Endothelial cell of hepatic sinusoid (primary cell): ENCODE data around the gene RSBN1L.

Experiments used
- in situ Hi-C: cut with HindIII; loops from 2 replicates; pipeline ENCODE4 v1.10.0; 2017; ENCODE audit warnings: low sequenced_read_pairs

Gene RSBN1L

GRCh38 chr7:77727936-77728701 is 31.9 kb downstream of the RSBN1L start:
- in situ Hi-C loops, result no loop called here

DNA sequence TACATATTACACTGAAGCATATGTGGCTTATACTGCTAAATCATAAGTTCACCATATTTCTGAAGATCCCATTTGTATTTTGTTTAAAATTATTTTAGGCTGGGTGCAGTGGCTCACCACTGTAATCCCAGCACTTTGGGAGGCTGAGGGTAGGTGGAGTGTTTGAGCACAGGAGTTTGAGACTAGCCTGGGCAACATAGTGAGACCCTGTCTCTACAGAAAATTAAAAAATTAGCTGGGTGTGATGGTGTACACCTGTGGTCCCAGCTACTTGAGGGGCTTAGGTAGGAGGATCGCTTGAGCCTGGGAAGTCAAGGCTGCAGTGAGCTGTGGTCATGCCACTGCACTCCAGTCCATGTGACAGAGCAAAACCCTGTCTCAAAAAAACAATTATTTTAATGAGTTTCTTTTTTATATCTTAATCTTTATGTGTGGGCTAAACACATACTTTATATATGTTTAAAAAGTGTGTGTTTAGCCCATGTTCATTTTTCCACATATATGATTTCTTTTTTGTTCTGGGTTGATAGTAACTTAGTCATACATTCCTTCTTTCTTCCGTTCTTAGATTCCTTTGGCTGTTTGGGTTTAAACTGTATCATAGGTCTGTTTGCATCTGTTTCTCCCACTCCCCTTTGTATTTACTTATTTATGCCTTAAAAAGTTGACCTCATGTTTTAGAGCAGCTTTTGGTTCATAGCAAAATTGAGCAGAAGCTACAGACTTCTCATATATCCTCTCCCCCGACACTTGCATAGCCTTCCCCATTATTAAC is 33.5 kb downstream of the RSBN1L start:
- in situ Hi-C loops, result no loop called here

DNA sequence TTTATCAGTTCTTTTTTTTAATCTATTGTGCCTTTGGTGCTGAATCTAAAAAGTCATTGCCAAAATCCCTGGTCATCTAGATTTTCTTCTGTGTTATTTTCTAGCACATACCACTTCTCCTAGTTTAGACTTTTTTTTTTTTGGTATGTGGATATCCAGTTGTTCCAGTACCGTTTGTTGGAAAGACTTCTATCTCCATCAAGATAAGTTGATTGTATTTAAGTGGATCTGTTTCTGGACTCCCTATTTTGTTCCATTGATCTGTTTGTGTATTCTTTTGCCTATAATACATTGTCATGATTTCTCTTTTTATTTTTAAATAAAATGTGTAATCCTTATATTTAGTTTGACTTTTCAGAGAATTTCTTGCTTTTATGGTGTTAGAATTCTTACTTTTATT is 35.5 kb downstream of the RSBN1L start:
- in situ Hi-C loops, result no loop called here

- in situ Hi-C loops, result no loop called here
Observed at GRCh38 chr7:77734659-77735421, 38.6 kb downstream of the RSBN1L start.

DNA sequence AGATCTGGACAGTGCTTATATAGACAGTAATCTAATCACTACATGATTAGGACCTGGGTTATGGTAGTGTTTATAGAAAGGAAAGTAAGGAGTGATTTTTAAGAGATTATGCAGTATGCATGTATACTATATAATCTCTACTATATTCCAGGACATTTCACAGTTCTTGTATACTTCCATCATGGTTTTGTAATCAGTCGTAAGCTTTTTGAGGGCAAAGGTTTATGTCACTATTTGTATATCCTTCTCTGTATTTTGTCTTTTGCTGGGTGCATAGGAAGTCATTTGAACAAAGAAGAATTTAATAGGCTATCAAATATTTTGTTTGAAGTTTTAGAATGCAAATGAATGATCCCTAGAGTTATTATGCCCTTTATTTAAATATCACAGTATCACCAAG is 39.2 kb downstream of the RSBN1L start:
- in situ Hi-C loops, result no loop called here

DNA sequence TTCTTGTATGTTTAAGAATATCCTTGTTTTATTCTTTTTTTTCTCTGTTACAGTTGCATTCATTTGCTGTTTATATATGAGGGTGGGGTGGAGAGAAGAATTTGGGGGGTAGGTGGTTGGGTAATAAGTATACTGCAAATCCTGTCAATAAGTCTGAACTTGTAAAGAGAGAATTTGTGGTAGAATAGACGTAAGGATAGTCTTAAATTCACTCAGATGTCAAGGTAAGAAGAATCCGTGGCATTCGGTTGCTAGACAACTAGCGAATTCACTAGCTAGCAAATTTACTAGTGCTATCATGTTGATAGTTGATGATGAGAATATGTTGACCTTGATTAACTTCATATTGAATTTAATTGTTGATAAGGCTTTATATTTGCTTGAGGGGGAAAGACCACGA is 40.7 kb downstream of the RSBN1L start:
- in situ Hi-C loops, result no loop called here

- in situ Hi-C loops, result no loop called here
Observed at GRCh38 chr7:77738382-77738781, 42.1 kb downstream of the RSBN1L start.

- in situ Hi-C loops, result no loop called here
Observed at GRCh38 chr7:77738871-77739270, 42.6 kb downstream of the RSBN1L start.

GRCh38 chr7:77740257-77740656 is 44.0 kb downstream of the RSBN1L start:
- in situ Hi-C loops, result no loop called here

GRCh38 chr7:77743518-77743917 is 47.3 kb downstream of the RSBN1L start:
- in situ Hi-C loops, result no loop called here

DNA sequence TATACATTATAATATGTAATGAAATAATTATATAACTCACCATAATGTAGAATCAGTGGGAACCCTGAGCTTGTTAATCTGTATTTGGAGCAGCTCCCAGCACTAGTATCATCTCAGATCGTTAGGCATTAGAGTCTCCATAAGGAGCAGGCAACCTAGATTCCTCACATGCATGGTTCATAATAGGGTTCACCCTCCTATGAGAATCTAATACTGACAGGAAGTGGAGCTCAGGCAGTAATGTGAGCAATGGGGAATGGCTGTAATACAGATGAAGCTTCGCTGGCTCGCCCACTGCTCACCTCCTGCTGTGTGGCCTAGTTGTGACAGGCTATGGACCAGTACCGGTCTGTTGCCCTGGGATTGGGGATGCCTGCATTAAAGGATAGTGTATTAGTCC is 49.5 kb downstream of the RSBN1L start:
- in situ Hi-C loops, result loop anchor here (5.0 kb wide), 1 partner anchor 48 kb away; the partner anchor contains the start of gene RSBN1L

DNA sequence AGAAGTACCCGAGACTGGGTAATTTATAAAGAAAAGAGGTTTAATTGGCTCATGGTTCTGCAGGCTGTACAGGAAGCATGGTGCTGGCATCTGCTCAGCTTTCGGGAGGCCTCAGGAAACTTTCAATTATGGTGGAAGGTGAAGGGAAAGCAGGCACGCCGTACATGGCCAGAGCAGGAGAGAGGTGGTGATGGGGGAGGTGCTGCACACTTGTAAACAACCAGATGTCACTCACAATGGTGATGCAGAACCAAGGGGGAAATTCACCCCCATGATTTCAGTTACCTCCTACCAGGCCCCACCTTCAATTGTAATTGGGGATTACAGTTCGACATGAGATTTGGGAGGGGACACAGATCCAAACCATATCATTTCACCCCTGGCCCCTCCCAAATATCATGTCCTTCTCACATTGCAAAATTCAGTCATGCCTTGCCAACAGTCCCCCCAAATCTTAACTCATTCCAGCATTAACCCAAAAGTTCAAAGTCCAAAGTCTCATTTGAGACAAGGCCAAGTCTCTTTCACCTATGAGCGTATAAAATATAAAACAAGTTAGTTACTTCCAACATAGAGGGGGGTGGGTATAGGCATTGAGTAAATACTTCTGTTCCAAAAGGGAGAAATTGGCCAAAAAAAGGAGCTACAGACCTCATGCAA is 50.0 kb downstream of the RSBN1L start:
- in situ Hi-C loops, result loop anchor here (5.0 kb wide), 1 partner anchor 49 kb away; the partner anchor contains the start of gene RSBN1L

DNA sequence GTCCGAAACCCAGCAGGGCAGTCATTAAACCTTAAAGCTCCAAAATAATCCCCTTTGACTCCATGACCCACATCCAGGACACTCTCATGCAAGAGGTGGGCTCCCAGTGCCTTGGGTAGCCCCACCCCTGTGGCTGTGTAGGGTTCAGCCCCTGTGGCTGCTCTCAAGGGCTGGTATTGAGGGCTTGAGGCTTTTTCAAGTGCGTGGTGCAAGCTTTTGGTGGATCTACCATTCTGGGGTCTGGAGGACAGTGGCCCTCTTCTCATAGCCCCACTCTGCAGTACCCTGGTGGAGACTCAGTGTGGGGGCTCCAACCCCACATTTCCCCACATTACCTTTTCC is 50.5 kb downstream of the RSBN1L start:
- in situ Hi-C loops, result loop anchor here (5.0 kb wide), 1 partner anchor 49 kb away; the partner anchor contains the start of gene RSBN1L

GRCh38 chr7:77747178-77747577 is 50.9 kb downstream of the RSBN1L start:
- in situ Hi-C loops, result loop anchor here (5.0 kb wide), 1 partner anchor 50 kb away; the partner anchor contains the start of gene RSBN1L

GRCh38 chr7:77747718-77748117 is 51.5 kb downstream of the RSBN1L start:
- in situ Hi-C loops, result loop anchor here (5.0 kb wide), 1 partner anchor 50 kb away; the partner anchor contains the start of gene RSBN1L

DNA sequence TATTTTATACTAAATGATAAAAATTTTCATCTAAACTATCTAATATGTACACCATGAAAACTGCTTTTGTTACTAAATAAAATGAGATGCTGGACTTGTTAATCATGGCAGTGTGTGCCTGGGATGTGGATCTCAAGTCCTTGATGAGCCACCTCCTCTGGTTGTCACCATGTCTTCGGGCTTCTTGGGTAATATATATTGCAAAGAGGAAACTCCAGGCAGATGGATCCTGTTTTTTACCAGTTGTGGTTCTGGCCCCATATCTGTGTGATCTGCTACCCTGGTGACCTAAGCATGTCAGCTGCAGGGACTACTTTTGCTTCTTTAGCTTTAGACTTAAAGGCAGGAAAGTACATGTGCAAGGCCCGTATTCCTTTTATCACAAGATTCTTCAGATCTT is 55.8 kb downstream of the RSBN1L start:
- in situ Hi-C loops, result no loop called here

DNA sequence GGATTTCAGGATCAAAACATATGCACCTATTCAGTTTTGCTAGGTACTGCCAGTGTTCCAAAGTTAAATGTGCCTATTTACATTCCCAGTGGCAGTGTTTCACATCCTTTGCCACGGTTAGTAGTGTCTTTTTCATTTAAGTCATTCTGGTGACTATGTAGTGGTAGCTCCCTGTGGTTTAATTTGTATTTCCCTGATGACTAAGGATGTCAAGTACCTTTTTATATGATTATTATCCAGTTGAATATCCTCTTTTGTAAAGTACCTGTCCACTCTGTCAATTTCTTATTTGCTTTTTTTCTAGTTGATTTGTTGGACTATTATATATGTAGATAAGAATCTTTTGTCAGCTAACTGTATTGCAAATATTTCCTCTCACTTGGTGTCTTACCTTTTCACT is 56.9 kb downstream of the RSBN1L start:
- in situ Hi-C loops, result no loop called here

GRCh38 chr7:77757589-77757988 is 61.3 kb downstream of the RSBN1L start:
- in situ Hi-C loops, result loop anchor here (5.0 kb wide), 1 partner anchor 105 kb away; no protein-coding TSS in a partner anchor

DNA sequence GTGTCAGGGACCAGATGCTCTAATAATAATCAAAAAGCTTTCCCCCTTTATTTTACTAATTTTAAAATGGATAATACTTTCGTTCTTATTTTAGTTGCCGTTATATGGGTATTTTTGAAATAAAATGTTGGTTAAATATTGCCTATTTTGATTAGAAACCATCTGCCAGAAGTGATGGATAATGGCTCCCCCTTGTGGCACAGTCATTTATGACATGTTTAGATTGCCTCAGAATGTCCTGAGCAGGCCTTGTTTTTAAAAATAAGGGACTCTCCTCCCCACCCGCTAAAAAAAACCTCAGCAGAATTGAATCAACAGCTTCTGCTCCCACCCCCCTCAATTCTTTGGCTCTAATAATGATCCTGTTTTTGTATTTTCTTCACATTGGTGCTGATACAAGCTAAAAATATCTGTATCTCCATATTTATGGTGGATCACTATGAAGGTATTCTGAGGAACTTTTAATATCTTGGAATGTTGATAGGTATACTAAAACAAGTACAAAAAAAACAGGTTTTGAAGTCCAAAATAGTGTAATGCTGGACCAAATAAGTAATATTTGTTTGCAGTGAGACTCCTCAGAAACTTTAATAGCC is 63.1 kb downstream of the RSBN1L start:
- in situ Hi-C loops, result loop anchor here (5.0 kb wide), 1 partner anchor 107 kb away; no protein-coding TSS in a partner anchor

- in situ Hi-C loops, result no loop called here
Observed at GRCh38 chr7:77760809-77761453, 64.7 kb downstream of the RSBN1L start.
